Suprapubic skin (tissue), 4 donors: Measurements from ENCODE around the gene GEMIN4. TPM values are rescaled to one million over a fixed set of nuclear protein-coding genes. Genes with fewer than 3 reads are reported as not detected.
"Not testable (repeated sequence)": the region's sequence is repeated elsewhere in the genome, so short reads cannot be mapped to it uniquely, and the experiment has no call there.

Experiments
- DNase-seq, 2 donors: peaks; one replicate each; pipeline ENCODE4 v3.0.0-alpha.2; 2019; ENCODE audit warnings: low spot score in 2 of 2
- H3K27ac ChIP-seq: fragments of 200-600 bp; sonication (generic); one replicate; pipeline ENCODE4 v1.5.1; 2019
- H3K27me3 ChIP-seq: fragments of 200-600 bp; sonication (generic); one replicate; pipeline ENCODE4 v1.5.1; 2019
- H3K36me3 ChIP-seq: fragments of 200-600 bp; sonication (generic); one replicate; pipeline ENCODE4 v1.5.1; 2019
- H3K4me1 ChIP-seq: fragments of 200-600 bp; sonication (generic); one replicate; pipeline ENCODE4 v1.5.1; 2019
- H3K4me3 ChIP-seq: fragments of 200-600 bp; sonication (generic); one replicate; pipeline ENCODE4 v1.5.1; 2019; ENCODE audit warnings: mild to moderate bottlenecking
- H3K9me3 ChIP-seq: fragments of 200-600 bp; sonication (generic); one replicate; pipeline ENCODE4 v1.5.1; 2019
- EP300 ChIP-seq: sonication (generic); formaldehyde crosslinking; IDR thresholded peaks from one replicate; pipeline ENCODE4 v1.6.1; 2017; ENCODE audit warnings: antibody characterized with exemption
- POLR2A ChIP-seq, 2 donors: fragments of 450-650 bp; IDR thresholded peaks; one replicate each; pipeline ENCODE4 v1.6.1; 2017; ENCODE audit warnings: antibody characterized with exemption in 2 of 2, mild to moderate bottlenecking in 2 of 2, moderate library complexity in 2 of 2
- POLR2AphosphoS5 ChIP-seq, 3 donors: sonication (generic); formaldehyde crosslinking; IDR thresholded peaks; one replicate each; pipeline ENCODE4 v1.6.1; 2017; ENCODE audit warnings: antibody characterized with exemption in 3 of 3
- WGBS: methylation state at CpG from one replicate; pipeline ENCODE4 v1.1.5; 2018; 5-methylcytosine and 5-hydroxymethylcytosine counted together
- total RNA-seq, 4 donors: library from RNA; depleted of rRNA; stranded (reverse); fragments of >200 nt; gene quantifications; one replicate each; pipeline ENCODE4 v1.1.0, GENCODE V29; 2016
- TF ChIP-seq, protein P1 (sequence below), 2 donors: fragments of 200-600 bp in 1 of 2; fragments of 450-650 bp in 1 of 2; sonication (generic) in 1 of 2; IDR thresholded peaks; one replicate each; pipeline ENCODE4 v1.5.1; 2016 to 2019; ENCODE audit warnings: antibody characterized with exemption in 2 of 2, mild to moderate bottlenecking in 1 of 2, moderate library complexity in 1 of 2

GEMIN4 gene
- total RNA-seq, 4 donors from 2014 or later = 37.2 to 56.4 (median 48.7) TPM

DNA sequence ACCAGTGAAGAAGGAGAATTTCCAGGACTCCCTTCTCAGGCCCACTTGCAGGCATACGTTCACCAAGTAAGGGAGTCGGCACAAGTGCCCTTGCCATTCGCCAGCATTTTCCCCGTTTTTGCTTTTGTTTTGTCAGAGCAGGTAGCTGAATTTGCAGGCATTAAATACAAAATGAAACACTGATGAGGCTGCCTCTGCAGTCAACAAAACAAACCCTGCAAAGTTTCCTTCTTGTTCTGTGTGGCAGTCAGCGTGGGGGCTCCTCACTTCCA is 22.2 kb upstream of the GEMIN4 start:
- 91% methylated on average over 5 of the region's 5 CpGs for WGBS
- TF ChIP-seq, protein P1, sequence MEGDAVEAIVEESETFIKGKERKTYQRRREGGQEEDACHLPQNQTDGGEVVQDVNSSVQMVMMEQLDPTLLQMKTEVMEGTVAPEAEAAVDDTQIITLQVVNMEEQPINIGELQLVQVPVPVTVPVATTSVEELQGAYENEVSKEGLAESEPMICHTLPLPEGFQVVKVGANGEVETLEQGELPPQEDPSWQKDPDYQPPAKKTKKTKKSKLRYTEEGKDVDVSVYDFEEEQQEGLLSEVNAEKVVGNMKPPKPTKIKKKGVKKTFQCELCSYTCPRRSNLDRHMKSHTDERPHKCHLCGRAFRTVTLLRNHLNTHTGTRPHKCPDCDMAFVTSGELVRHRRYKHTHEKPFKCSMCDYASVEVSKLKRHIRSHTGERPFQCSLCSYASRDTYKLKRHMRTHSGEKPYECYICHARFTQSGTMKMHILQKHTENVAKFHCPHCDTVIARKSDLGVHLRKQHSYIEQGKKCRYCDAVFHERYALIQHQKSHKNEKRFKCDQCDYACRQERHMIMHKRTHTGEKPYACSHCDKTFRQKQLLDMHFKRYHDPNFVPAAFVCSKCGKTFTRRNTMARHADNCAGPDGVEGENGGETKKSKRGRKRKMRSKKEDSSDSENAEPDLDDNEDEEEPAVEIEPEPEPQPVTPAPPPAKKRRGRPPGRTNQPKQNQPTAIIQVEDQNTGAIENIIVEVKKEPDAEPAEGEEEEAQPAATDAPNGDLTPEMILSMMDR (IDR thresholded peaks at IDR 0.05) = no peak
- TF ChIP-seq POLR2A (IDR thresholded peaks at IDR 0.05) (no peak), POLR2AphosphoS5 (IDR thresholded peaks at IDR 0.05) (no peak), EP300 (no peak)
- Histone ChIP-seq H3K4me3 (no peak overlapping the region), H3K36me3 (peaks cover 92% of the 10 kb centered on the region), H3K4me1 (no peaks in the 10 kb centered on the region), H3K27me3 (no peaks in the 10 kb centered on the region), H3K27ac (no peak overlapping the region), H3K9me3 (no peaks in the 10 kb centered on the region)
- DNase-seq = no peak

DNA sequence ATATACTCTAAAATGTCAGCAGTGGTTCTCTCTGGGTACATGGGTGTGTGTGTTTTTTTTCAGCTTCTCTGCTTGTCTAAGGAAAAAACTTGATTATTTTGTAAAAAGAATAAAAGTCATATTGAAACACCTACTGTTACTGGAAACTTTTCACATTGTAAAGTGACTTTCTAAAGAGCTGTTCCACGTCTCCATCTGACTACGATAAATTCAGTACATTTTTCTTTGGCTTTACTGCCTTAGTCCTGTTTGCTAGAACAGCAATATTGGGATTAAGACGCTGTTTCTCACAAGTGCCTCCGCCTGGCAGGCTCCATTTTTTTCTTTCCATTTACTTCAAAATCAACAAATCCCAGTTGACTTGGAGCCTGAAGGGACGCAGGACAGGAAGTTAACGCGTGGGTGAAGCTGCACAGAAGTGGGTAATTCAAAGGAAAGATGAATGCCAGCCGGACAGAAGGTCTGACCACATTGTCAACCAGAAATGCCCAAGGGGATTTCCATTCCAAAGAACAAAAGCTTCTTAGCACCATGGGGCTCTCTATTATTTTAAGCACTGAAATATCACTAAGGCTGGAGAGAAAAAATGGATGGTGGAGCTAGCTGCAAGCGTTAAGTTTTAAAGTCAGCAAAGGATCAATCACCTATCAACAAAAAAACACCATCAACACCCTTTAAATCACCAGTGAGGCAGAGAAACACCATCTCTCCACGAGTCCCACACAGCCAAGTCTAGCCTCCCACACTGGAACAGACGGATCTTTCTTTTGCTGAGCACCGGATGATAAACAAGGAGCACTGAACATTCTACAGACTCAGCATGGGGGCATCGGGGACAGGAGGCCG is 21.6 kb upstream of the GEMIN4 start:
- WGBS = 76% methylated on average over 14 of the region's 14 CpGs
- Histone ChIP-seq H3K36me3 (peaks cover 96% of the 10 kb centered on the region), H3K4me1 (no peaks in the 10 kb centered on the region), H3K9me3 (no peaks in the 10 kb centered on the region), H3K27me3 (no peaks in the 10 kb centered on the region), H3K27ac (no peak overlapping the region), H3K4me3 (no peak overlapping the region)
- TF ChIP-seq POLR2A (IDR thresholded peaks at IDR 0.05) = no peak
- TF ChIP-seq POLR2AphosphoS5 (IDR thresholded peaks at IDR 0.05) = no peak
- TF ChIP-seq EP300 = no peak
- TF ChIP-seq, protein P1 (IDR thresholded peaks at IDR 0.05) = no peak
- DNase-seq = no peak

DNA sequence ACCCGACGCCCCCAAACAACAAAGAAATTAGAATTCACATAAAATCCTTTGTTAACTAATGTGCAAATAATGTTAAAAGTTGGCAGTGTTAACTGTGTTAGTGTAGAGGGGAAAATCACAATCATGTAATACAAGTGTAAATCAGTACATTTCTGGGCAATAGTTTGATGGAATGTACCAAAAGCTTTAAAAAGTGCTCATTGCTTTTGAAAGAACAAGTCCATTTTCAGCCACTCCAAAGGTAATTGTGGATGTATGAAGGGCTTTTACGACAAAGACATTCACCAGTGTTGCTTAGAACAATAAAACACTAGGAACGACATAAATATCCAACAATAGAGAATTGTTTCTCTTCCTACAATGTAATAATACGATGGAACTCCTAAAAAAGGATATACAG is 21.0 kb upstream of the GEMIN4 start:
- no peaks in the 10 kb centered on the region for H3K27me3 ChIP-seq
- peaks cover 95% of the 10 kb centered on the region for H3K36me3 ChIP-seq
- no peaks in the 10 kb centered on the region for H3K9me3 ChIP-seq
- H3K4me1 ChIP-seq = no peaks in the 10 kb centered on the region
- WGBS = 80% methylated on average over 5 of the region's 5 CpGs
- no peak overlapping the region for H3K4me3 ChIP-seq
- DNase-seq = no peak
- no peak overlapping the region for H3K27ac ChIP-seq
- TF ChIP-seq POLR2A (IDR thresholded peaks at IDR 0.05) (no peak), EP300 (no peak)

DNA sequence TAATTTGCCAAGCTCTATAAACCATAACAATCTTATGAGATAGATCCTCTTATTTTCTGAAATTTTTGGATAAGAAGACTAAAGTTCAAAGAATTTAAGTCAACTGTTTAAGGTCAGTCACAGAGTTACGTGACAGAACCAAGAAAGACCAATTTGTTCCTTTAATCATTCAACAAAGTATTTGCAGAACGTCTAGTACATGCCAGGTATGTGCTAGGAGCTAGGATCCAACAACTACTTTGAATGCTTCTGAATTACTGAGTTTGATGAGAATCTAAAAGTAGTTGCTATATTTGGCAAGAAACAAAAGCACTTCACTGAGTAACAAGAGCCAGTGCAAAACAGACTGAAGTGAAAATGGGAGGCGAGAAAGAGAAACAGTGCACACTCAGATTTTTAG is 15.0 kb upstream of the GEMIN4 start:
- peaks cover 90% of the 10 kb centered on the region for H3K36me3 ChIP-seq
- H3K27me3 ChIP-seq = no peaks in the 10 kb centered on the region
- TF ChIP-seq EP300 (no peak), POLR2AphosphoS5 (IDR thresholded peaks at IDR 0.05) (no peak), POLR2A (IDR thresholded peaks at IDR 0.05) (no peak)
- TF ChIP-seq, protein P1 (IDR thresholded peaks at IDR 0.05) = no peak
- H3K4me1 ChIP-seq = no peaks in the 10 kb centered on the region
- H3K9me3 ChIP-seq = no peaks in the 10 kb centered on the region
- no peak for DNase-seq
- no peak overlapping the region for H3K4me3 ChIP-seq
- 74% methylated on average over 3 of the region's 3 CpGs for WGBS
- H3K27ac ChIP-seq = no peak overlapping the region

DNA sequence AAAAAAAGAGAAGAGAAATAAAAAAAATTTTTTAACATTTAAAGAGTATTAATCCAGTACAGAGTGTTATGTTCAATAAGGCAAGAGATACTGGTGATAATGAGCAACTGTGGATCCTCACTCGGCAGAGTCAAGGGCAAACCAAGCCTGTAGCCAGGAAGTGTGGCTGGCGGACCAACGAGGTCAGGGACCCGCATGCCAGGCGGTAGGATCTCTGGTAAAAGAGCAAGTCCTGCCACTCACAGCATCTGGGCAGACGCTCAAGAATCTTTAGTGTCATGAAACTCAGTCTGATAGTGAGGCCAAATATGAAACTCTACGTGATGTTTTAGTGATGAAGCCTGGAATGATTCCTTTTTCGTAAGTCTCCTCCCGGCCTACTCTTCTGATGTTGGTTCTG is 8.3 kb upstream of the GEMIN4 start:
- Histone ChIP-seq H3K4me1 (no peaks in the 10 kb centered on the region), H3K9me3 (no peaks in the 10 kb centered on the region), H3K4me3 (no peak overlapping the region), H3K27me3 (no peaks in the 10 kb centered on the region), H3K36me3 (peaks cover 73% of the 10 kb centered on the region), H3K27ac (no peak overlapping the region)
- WGBS = 87% methylated on average over 9 of the region's 9 CpGs
- no peak for DNase-seq
- no peak for TF ChIP-seq POLR2A (IDR thresholded peaks at IDR 0.05)

DNA sequence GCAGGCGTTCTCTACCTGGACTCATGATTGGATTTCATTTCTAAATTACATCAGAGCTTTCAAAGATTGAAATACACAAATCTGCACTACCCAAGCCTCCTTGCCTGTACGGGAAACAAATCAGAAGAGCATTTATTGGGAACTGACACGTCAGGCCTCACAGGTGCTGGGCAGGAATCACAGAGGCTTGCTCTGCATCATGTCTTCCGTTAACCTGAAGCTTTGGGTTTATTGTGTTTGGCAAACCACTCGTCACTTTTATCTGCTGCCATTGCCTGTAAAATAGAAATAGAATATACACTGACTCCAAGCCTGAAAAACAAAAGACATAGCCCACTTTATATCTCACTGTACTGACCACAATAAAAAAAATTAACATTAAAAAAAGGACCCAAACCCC is 7.9 kb upstream of the GEMIN4 start:
- WGBS = 87% methylated on average over 5 of the region's 5 CpGs
- Histone ChIP-seq H3K27me3 (no peaks in the 10 kb centered on the region), H3K36me3 (peaks cover 69% of the 10 kb centered on the region), H3K4me1 (no peaks in the 10 kb centered on the region), H3K27ac (no peak overlapping the region), H3K9me3 (no peaks in the 10 kb centered on the region), H3K4me3 (no peak overlapping the region)
- TF ChIP-seq EP300 (no peak), POLR2A (IDR thresholded peaks at IDR 0.05) (no peak), POLR2AphosphoS5 (IDR thresholded peaks at IDR 0.05) (no peak)
- TF ChIP-seq, protein P1 (IDR thresholded peaks at IDR 0.05) = no peak
- no peak for DNase-seq

DNA sequence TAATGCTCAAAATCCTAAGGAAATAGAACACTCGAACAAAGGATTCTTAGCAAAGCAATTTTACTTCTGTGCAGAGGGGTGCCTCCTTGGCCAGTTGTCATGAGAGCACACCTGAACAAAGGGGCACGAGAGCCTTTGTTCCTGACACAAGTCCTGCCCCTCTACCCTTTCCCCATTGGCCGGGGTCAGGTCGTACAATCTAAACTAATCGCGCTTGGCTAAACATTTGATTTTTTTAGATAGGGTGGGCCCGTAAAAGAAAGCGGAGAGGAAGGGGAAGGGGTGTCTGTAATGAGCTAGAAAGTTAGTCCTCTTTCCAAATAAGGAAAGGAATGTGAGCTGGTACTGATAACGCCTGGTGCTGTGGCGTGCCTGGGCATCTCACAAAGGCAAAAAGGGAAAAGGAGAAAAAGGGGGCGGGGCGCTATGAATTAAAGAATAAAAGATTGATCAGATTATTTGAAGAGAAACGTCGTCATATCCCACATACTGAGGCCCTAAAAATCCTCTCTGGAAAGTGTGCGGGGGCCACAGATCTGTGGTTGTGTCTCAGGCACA is 4.0 kb upstream of the GEMIN4 start:
- peaks cover 15% of the 10 kb centered on the region for H3K4me1 ChIP-seq
- H3K27me3 ChIP-seq, H3K9me3 ChIP-seq, DNase-seq, H3K4me3 ChIP-seq, H3K27ac ChIP-seq: not testable (repeated sequence)
- H3K36me3 ChIP-seq = peaks cover 38% of the 10 kb centered on the region
- WGBS = 51% methylated on average over 15 of the region's 15 CpGs

DNA sequence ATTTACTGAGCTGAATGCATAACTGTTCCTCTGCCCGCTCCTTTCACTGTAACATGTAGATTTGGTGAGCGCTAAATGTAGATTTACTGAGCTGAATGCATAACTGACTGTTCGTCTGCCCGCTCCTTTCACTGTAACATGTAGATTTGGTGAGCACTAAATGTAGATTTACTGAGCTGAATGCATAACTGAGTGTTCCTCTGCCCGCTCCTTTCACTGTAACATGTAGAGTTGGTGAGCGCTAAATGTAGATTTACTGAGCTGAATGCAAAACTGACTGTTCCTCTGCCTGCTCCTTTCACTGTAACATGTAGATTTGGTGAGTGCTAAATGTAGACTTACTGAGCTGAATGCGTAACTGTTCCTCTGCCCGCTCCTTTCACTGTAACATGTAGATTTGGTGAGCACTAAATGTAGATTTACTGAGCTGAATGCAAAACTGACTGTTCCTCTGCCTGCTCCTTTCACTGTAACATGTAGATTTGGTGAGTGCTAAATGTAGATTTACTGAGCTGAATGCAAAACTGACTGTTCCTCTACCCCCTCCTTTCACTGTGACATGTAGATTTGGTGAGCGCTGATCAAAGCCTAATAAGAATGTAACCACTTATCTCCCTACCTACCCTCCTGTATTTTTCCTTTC is 3.4 kb upstream of the GEMIN4 start:
- peaks cover 31% of the 10 kb centered on the region for H3K36me3 ChIP-seq
- H3K9me3 ChIP-seq, H3K27me3 ChIP-seq, DNase-seq, H3K4me3 ChIP-seq, H3K27ac ChIP-seq: not testable (repeated sequence)
- 89% methylated on average over 9 of the region's 9 CpGs for WGBS
- H3K4me1 ChIP-seq = peaks cover 21% of the 10 kb centered on the region
